Measurements from ENCODE around the gene SFTPA2.
"Not testable (repeated sequence)": the region's sequence is repeated elsewhere in the genome, so short reads cannot be mapped to it uniquely, and the experiment has no call there.

Gene SFTPA2

GRCh38 chr10:79509934-79510508 lies 50.2 kb downstream of the SFTPA2 start:
- DNase-seq = peak; percentile 37 to 51

GRCh38 chr10:79509306-79509933 lies 50.8 kb downstream of the SFTPA2 start:
- DNase-seq = not testable (repeated sequence)

DNA sequence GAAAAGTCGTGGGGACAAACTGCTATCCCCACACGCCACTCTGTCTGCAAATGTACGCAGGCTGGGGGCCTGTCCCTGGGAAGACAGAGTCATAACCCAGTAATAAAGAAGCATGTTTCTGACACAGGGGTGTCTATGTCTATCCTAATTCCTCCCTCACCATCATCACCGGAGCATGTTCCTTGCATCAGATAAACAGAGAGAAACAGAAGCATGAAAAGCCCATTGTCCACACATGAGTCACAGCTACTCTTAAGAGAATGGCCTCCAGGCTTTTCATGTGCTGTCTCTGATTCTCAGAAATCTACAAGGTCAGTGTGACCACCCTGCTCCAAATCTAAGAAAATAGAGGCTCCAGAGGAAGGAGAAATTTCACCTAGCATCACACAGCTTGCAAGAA lies 52.0 kb downstream of the SFTPA2 start:
- not testable (repeated sequence) for DNase-seq

DNA sequence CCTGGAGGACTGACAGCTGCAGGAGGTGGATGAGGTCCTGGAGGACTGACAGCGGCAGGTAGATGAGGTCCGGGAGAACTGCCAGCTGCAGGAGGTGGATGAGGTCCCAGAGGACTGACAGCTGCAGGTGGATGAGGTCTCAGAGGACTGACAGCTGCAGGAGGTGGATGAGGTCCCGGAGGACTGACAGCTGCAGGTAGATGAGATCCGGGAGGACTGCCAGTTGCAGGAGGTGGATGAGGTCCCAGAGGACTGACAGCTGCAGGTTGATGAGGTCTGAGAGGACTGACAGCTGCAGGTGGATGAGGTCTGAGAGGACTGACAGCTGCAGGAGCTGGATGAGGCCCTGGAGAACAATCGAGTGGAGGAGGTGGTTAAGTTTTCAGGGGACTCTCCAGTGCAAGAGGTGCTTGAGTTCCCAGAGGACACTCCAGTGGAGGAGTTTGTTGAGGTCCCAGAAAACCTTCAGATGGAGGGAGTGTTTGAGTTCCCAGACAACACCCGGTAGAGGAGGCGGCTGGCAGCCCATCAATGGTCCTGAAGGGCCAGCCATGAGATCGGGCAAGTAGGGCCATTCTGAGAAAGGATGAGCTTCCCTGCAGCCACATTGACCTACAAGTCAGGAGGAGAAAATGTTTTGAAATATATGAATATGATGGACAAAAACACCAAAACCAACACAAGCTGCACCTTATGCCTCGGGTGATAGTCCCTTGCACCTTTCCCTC lies 52.6 kb downstream of the SFTPA2 start:
- DNase-seq = no peak

All from inflammatory macrophage (primary cell).